Heart left ventricle (tissue), 16 donors: ENCODE results near the gene CRYBB2. TPM values are rescaled to one million over a fixed set of nuclear protein-coding genes. Genes with fewer than 3 reads are reported as not detected.

ENCODE experiments used
- ATAC-seq, 4 donors: fragments of 200-7000 bp; cut with Tn5 transposase; one replicate each; pipeline ENCODE4 v1.9.1; 2020 to 2022; ENCODE audit warnings: moderate library complexity in 4 of 4, mild to moderate bottlenecking in 3 of 4, moderate number of reproducible peaks in 1 of 4
- DNase-seq, 5 donors: peaks; one replicate each; pipeline ENCODE4 v3.0.0-alpha.2; 2020
- H3K27ac ChIP-seq, 12 donors: fragments of 200-600 bp; sonication (generic) in 4 of 12; one replicate each; pipeline versions ENCODE4 v1.5.0 to v1.8.0; 2016 to 2022; ENCODE audit warnings: mild to moderate bottlenecking in 2 of 12
- H3K27me3 ChIP-seq, 9 donors: fragments of 200-600 bp; sonication (generic) in 2 of 9; one replicate each; pipeline versions ENCODE4 v1.5.1 to v1.8.0; 2016 to 2022; ENCODE audit warnings: mild to moderate bottlenecking in 3 of 9
- H3K36me3 ChIP-seq, 9 donors: fragments of 200-600 bp; sonication (generic) in 2 of 9; one replicate each; pipeline versions ENCODE4 v1.5.0 to v1.8.0; 2018 to 2022; ENCODE audit warnings: mild to moderate bottlenecking in 2 of 9
- H3K4me1 ChIP-seq, 12 donors: fragments of 200-600 bp; sonication (generic) in 4 of 12; one replicate each; pipeline versions ENCODE4 v1.5.0 to v1.8.0; 2016 to 2022; ENCODE audit warnings: mild to moderate bottlenecking in 3 of 12
- H3K4me3 ChIP-seq, 12 donors: fragments of 200-600 bp; sonication (generic) in 4 of 12; one replicate each; pipeline versions ENCODE4 v1.5.0 to v1.8.0; 2017 to 2022; ENCODE audit warnings: mild to moderate bottlenecking in 9 of 12, moderate library complexity in 4 of 12
- H3K9me3 ChIP-seq, 12 donors: fragments of 200-600 bp; sonication (generic) in 4 of 12; one replicate each; pipeline versions ENCODE4 v1.5.0 to v1.8.0; 2016 to 2022; ENCODE audit warnings: mild to moderate bottlenecking in 1 of 12
- POLR2A ChIP-seq, 2 donors: fragments of 450-650 bp; IDR thresholded peaks; one replicate each; pipeline ENCODE4 v1.6.1; 2017; ENCODE audit warnings: antibody characterized with exemption in 2 of 2, mild to moderate bottlenecking in 2 of 2, moderate library complexity in 2 of 2
- WGBS, 4 donors: extraction: QIAGEN DNeasy Blood & Tissue Kit in 2 of 4; methylation state at CpG; one replicate each; pipeline versions ENCODE4 v1.1.5 to v1.1.7; 2013 to 2018; 5-methylcytosine and 5-hydroxymethylcytosine counted together
- intact Hi-C, 10 donors: fragments of 100-400 bp; cut with DNase I; formaldehyde crosslinking; loops; one replicate each; pipeline versions ENCODE4 v1.11.1 to v1.14.2; 2022
- polyA plus RNA-seq, 2 donors: library from polyadenylated mRNA; stranded (reverse); fragments of 200-250 nt; gene quantifications; one replicate each; pipeline ENCODE4 v1.2.3, GENCODE V29; 2013
- total RNA-seq, 9 donors: library from RNA; depleted of rRNA in 2 of 9; stranded (reverse); fragments of >200 nt in 2 of 9; fragmentation: NEBNext Ultra II Directional in 3 of 9; extraction: Animal tissue kit (Norgen Biotek cat#: 25700) in 3 of 9; gene quantifications; one replicate each; pipeline versions ENCODE4 v1.1.0 to v1.2.4, GENCODE V29; 2016 to 2023
- TF ChIP-seq, protein P1 (sequence below), 12 donors: fragments of 200-600 bp; sonication (generic) in 4 of 12; IDR thresholded peaks; one replicate each; pipeline versions ENCODE4 v1.5.0 to v1.8.0; 2018 to 2022; ENCODE audit warnings: antibody characterized with exemption in 12 of 12, mild to moderate bottlenecking in 5 of 12
- donor health status: ischemic (EF 13 %, LVEDD 7.1; RV severe dilation, severe dysfunction).
- donor health status: healthy with polysubstance abuse.
- donor health status: DM: no; HTN: yes; CAD: no.
- donor health status: DM: no; HTN: no; CAD: no.
- donor health status: ischemic (EF 25% LVEDD 6.9; RV normal size, moderate dysfunction).
- donor health status: ischemic (EF 25% LVEDD 5.7; RV mildly dilated, moderate dysfunction).
- donor health status: healthy.
- donor health status: DM: yes; HTN: yes; CAD: no.
- donor health status: ischemic (EF 35%, LVEDD 5.7; RV mildly dilated, moderate dysfunction).
- donor health status: nonischemic (EF 11% LVEDD 7.7; RV severe dilation, severe dysfunction).
- donor health status: DM: yes; HTN: yes; CAD: no.
- donor health status: PGD.
- donor health status: ischemic (EF 29% LVEDD 5.4; RV normal size, mild dysfunction).
- donor health status: nonischemic (EF 23%, LVEDD 6.1; RV moderate dilation, normal function).

Gene CRYBB2
- total and polyA plus RNA-seq, 11 donors = not detected

DNA sequence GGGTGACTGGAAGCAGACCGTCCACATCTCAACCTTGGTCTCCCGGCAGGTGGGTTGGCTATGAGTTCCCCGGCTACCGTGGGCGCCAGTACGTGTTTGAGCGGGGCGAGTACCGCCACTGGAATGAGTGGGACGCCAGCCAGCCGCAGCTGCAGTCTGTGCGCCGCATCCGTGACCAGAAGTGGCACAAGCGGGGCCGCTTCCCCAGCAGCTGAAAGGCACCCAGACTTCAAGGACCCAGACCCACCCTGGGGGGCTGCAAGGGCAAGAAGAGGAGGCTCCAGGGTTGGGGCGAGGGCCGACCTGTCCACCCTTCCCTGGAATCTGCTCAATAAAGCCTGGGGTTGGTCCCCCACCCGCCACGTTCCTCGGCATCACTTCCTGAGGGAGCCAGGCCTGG is 12.4 kb upstream of the CRYBB2 start:
- 85 to 92% (median 91%) methylated on average over 11 to 21 of the region's 21 CpGs for WGBS, 4 donors
- intact Hi-C loops = loop anchor here in 2 of 10 donors (10.0 kb wide), 1 partner anchor 128 kb away; no protein-coding TSS in a partner anchor
- peaks cover 0 to 10% (median 0%) of the 10 kb centered on the region in 9 donors for H3K36me3 ChIP-seq
- no peak for ATAC-seq
- no peak overlapping the region for H3K4me3 ChIP-seq
- no peaks in the 10 kb centered on the region for H3K4me1 ChIP-seq
- no peaks in the 10 kb centered on the region for H3K9me3 ChIP-seq
- no peak for TF ChIP-seq POLR2A (IDR thresholded peaks at IDR 0.05)
- TF ChIP-seq, protein P1, sequence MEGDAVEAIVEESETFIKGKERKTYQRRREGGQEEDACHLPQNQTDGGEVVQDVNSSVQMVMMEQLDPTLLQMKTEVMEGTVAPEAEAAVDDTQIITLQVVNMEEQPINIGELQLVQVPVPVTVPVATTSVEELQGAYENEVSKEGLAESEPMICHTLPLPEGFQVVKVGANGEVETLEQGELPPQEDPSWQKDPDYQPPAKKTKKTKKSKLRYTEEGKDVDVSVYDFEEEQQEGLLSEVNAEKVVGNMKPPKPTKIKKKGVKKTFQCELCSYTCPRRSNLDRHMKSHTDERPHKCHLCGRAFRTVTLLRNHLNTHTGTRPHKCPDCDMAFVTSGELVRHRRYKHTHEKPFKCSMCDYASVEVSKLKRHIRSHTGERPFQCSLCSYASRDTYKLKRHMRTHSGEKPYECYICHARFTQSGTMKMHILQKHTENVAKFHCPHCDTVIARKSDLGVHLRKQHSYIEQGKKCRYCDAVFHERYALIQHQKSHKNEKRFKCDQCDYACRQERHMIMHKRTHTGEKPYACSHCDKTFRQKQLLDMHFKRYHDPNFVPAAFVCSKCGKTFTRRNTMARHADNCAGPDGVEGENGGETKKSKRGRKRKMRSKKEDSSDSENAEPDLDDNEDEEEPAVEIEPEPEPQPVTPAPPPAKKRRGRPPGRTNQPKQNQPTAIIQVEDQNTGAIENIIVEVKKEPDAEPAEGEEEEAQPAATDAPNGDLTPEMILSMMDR (IDR thresholded peaks at IDR 0.05) = no peak
- no peaks in the 10 kb centered on the region for H3K27me3 ChIP-seq
- no peak for DNase-seq
- H3K27ac ChIP-seq = no peak overlapping the region

DNA sequence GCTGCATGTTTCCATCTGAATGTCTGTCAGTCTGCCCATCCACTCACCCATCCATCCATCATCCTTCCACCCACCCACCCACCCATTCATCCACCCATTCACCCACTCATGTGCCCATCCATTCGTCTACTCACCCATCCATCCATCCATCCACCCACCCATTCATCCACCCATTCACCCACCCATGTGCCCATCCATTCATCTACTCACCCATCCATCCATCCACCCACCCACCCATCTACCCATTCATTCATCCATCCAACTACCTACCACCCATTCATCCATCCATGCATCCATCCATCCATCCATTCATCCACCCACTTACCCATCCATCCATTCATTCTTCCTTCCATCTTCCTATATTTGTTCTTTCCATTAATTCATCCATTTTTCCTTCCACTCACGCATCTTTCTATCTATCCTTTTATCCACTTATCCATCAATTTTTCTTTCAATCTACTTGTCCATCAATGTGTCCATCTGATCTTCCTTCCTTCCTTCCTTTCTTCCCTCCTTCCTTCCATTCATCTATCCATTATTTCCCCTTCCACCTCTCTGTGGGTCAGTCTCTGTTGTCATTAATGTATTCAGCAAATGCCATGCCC is 11.8 kb upstream of the CRYBB2 start:
- Histone ChIP-seq H3K4me1 (no peaks in the 10 kb centered on the region), H3K27me3 (no peaks in the 10 kb centered on the region), H3K27ac (no peak overlapping the region), H3K9me3 (no peaks in the 10 kb centered on the region), H3K36me3 (peaks cover 0 to 10% (median 0%) of the 10 kb centered on the region in 9 donors), H3K4me3 (no peak overlapping the region)
- no peak for DNase-seq
- ATAC-seq = no peak
- WGBS, 4 donors = 41 to 90% (median 67%) methylated on average over 1 to 2 of the region's 2 CpGs
- intact Hi-C loops = loop anchor here in 2 of 10 donors (10.0 kb wide), 1 partner anchor 127 kb away; no protein-coding TSS in a partner anchor
- TF ChIP-seq, protein P1 (IDR thresholded peaks at IDR 0.05) = no peak
- TF ChIP-seq POLR2A (IDR thresholded peaks at IDR 0.05) = no peak

- 81 to 96% (median 85%) methylated on average over 2 of the region's 2 CpGs for WGBS, 4 donors
- ATAC-seq = no peak
- Histone ChIP-seq H3K9me3 (peaks cover 0 to 5% (median 0%) of the 10 kb centered on the region in 12 donors), H3K27me3 (no peaks in the 10 kb centered on the region), H3K4me3 (no peak overlapping the region), H3K4me1 (no peaks in the 10 kb centered on the region), H3K36me3 (peaks cover 0 to 3% (median 0%) of the 10 kb centered on the region in 9 donors), H3K27ac (no peak overlapping the region)
- TF ChIP-seq, protein P1 (IDR thresholded peaks at IDR 0.05) = no peak
- TF ChIP-seq POLR2A (IDR thresholded peaks at IDR 0.05) = no peak
- intact Hi-C loops = loop anchor here in 2 of 10 donors (10.0 kb wide), 1 partner anchor 126 kb away; no protein-coding TSS in a partner anchor
- DNase-seq = no peak
Observed at GRCh38 chr22:25208328-25208727, 11.1 kb upstream of the CRYBB2 start.

DNA sequence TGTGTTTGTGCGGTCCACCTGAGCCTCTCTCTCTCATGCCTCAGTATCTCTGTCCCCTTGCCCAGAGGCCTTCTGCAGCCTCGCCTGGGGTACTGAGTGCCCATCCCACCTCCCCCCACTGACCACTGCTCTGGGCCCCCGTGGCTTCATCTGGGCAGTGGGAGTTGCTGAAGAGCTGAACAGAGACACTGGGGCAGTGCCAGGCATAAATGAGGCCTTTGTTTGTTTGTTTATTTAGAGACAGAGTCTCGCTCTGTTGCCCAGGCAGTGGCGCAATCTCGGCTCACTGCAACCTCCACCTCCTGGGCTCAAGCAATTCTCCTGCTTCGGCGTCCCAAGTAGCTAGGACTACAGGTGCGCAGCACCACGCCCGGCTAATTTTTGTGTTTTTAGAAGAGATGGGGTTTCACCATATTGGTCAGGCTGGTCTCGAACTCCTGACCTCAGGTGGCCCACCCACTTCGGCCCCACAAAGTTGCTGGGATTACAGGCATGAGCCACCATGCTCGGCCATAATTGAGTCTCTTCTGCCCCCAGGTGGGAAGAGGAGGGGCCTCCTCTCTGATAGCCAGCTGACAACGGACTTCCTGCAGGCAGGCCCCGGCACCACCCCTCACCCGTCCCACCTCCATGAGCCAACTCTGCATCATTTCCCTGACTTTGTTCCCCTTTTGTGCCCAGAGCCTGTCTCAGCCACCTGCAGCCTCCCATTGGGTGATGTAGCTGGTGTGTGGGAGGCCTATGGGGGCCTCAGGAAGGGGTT is 10.5 kb upstream of the CRYBB2 start:
- Histone ChIP-seq H3K9me3 (peaks cover 0 to 10% (median 0%) of the 10 kb centered on the region in 12 donors), H3K27ac (no peak overlapping the region), H3K4me1 (no peaks in the 10 kb centered on the region), H3K4me3 (no peak overlapping the region), H3K27me3 (peaks cover 0 to under 1% (median 0%) of the 10 kb centered on the region in 9 donors), H3K36me3 (no peaks in the 10 kb centered on the region)
- no peak for DNase-seq
- WGBS, 4 donors = 73 to 81% (median 79%) methylated on average over 17 of the region's 17 CpGs
- intact Hi-C loops = loop anchor here in 2 of 10 donors (10.0 kb wide), 1 partner anchor 126 kb away; no protein-coding TSS in a partner anchor
- ATAC-seq = no peak
- no peak for TF ChIP-seq POLR2A (IDR thresholded peaks at IDR 0.05)
- TF ChIP-seq, protein P1 (IDR thresholded peaks at IDR 0.05) = no peak
